ENCODE data around the gene CPA5.

CPA5 gene

DNA sequence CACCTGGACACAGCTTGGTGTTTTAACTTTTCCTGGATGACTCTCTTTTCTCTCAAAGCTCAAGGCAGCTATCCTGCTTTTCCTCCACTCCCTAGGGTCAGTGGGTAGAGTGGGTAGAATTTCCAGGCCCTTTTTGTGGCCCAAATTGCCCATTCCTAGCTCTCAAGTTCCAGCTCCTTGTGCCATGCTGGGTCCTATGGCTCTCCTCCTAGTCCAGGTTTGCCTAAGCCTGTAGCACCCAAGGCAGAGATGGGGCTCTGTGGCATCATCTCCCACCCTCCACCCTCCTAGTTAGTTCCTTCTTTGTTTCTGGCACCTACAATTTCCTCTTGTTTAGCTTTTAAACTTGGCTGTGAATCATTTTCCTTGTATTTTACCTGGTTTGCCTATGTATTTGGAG, 42.0 kb upstream of the CPA5 start:
- no peak for TF ChIP-seq CTCF (IDR thresholded peaks at IDR 0.05; ENCODE audit: low read length, missing control alignments)
- no peak overlapping the region for H3K4me3 ChIP-seq (replicated peaks; ENCODE audit: low read depth, low read length)
- DNase-seq (ENCODE audit: low read depth), result no peak

- TF ChIP-seq CTCF (IDR thresholded peaks at IDR 0.05; ENCODE audit: low read length, missing control alignments), result no peak
- no peak overlapping the region for H3K4me3 ChIP-seq (replicated peaks; ENCODE audit: low read depth, low read length)
- no peak for DNase-seq (ENCODE audit: low read depth)
These were observed 41.5 kb upstream of the CPA5 start for GRCh38 chr7:130303127-130303526.

DNA sequence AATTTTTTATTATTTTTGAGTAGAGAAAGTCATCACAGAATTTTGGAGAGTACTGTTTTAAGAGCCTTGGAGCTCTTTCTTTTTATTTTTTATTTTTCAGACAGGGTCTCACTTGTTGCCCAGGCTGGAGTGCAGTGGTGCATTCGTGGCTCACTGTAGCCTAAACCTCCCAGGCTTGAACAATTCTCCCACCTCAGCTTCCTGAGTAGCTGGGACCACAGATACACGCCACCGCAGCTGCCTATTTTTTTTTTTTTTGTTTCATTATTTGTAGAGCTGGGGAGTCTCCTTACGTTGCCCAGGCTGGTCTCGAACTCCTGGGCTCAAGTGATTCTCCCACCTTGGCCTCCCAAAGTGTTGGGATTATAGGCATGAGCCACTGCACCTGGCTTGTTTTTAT, 41.1 kb upstream of the CPA5 start:
- DNase-seq (ENCODE audit: low read depth), result no peak
- TF ChIP-seq CTCF (IDR thresholded peaks at IDR 0.05; ENCODE audit: low read length, missing control alignments), result no peak
- H3K4me3 ChIP-seq (replicated peaks; ENCODE audit: low read depth, low read length), result no peak overlapping the region

DNA sequence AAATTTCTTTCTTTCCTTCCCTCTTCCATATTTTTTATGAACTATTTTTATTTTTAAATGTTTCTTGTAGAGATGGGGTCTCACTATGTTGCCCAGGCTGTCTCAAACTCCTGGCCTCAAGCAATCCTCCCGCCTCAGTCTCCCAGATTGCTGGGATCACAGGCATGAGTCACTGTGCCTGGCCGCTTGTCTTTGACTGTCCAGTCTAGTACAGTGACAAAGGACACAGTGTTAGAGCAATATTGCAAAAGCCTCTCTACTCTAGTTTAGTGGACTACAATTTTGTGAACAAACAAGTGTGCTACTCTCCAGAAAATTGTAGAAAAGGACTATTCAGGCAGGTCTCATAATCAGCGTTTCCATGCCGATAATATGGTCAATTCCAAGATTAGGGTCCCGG, 40.6 kb upstream of the CPA5 start:
- H3K4me3 ChIP-seq (replicated peaks; ENCODE audit: low read depth, low read length), result no peak overlapping the region
- DNase-seq (ENCODE audit: low read depth), result no peak
- TF ChIP-seq CTCF (IDR thresholded peaks at IDR 0.05; ENCODE audit: low read length, missing control alignments), result no peak

DNA sequence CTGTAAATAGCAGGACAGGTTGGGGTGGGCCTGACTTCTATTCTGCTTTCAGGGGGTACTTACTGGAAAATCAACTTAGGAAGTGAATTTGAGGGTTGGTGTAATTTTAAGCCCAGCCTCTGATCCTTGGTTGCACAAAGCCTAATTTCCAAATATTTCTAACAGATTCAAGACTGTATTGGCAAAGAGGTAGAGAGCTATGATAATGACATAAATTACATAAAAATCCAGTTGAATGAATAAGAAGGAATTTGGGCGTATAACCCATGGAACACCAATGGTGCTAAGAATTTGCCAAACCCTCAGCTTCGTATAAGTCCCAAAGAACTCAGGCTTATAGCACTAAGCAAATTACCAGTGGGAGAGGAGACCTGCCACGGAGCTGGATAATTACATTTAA, 39.7 kb upstream of the CPA5 start:
- DNase-seq (ENCODE audit: low read depth), result no peak
- no peak for TF ChIP-seq CTCF (IDR thresholded peaks at IDR 0.05; ENCODE audit: low read length, missing control alignments)

GRCh38 chr7:130305433-130306042, 39.1 kb upstream of the CPA5 start:
- TF ChIP-seq CTCF (IDR thresholded peaks at IDR 0.05; ENCODE audit: low read length, missing control alignments), result no peak
- DNase-seq (ENCODE audit: low read depth), result no peak
- no peak overlapping the region for H3K4me3 ChIP-seq (replicated peaks; ENCODE audit: low read depth, low read length)

More for the DNA sequence above, 39.7 kb upstream of the CPA5 start:
- H3K4me3 ChIP-seq (replicated peaks; ENCODE audit: low read depth, low read length), result no peak overlapping the region

DNA sequence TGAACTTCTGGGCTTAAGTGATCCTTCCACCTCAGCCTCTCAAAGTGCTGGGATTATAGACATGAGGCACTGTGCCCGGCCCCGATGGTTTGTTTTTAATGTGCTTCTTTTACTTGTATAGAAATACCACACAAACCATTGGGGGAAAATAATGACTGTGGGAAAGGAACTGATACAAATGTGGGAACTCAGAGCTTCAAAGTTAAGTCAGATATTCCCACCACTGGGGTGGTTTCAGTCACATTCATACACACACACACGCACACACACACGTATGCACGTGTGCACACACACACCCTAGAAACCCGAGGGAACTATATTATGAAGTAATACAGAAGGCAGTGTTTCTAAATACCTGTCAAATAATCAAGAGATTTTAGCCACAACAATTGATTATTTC, 34.6 kb upstream of the CPA5 start:
- DNase-seq (ENCODE audit: low read depth), result no peak
- H3K4me3 ChIP-seq (replicated peaks; ENCODE audit: low read depth, low read length), result no peak overlapping the region
- TF ChIP-seq CTCF (IDR thresholded peaks at IDR 0.05; ENCODE audit: low read length, missing control alignments), result no peak
